HFF-Myc (cell line): ENCODE results near the gene KCNE3.

Experiments
- DNase-seq: peaks from one replicate; pipeline ENCODE4 v3.0.0-alpha.2; 2011; ENCODE audit warnings: low read depth; ENCODE audit errors: extremely low read depth
- H3K4me3 ChIP-seq: replicated peaks from 2 replicates; pipeline ENCODE4 v1.5.1; 2011; ENCODE audit warnings: low read depth, mild to moderate bottlenecking, control low read depth, low read length
- TF ChIP-seq, protein P1 (sequence below): IDR thresholded peaks from 2 replicates; pipeline ENCODE4 v1.5.1; 2012; ENCODE audit warnings: mild to moderate bottlenecking, low read depth, low read length, control low read depth; ENCODE audit errors: missing control alignments

The KCNE3 gene, protein sequence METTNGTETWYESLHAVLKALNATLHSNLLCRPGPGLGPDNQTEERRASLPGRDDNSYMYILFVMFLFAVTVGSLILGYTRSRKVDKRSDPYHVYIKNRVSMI

DNA sequence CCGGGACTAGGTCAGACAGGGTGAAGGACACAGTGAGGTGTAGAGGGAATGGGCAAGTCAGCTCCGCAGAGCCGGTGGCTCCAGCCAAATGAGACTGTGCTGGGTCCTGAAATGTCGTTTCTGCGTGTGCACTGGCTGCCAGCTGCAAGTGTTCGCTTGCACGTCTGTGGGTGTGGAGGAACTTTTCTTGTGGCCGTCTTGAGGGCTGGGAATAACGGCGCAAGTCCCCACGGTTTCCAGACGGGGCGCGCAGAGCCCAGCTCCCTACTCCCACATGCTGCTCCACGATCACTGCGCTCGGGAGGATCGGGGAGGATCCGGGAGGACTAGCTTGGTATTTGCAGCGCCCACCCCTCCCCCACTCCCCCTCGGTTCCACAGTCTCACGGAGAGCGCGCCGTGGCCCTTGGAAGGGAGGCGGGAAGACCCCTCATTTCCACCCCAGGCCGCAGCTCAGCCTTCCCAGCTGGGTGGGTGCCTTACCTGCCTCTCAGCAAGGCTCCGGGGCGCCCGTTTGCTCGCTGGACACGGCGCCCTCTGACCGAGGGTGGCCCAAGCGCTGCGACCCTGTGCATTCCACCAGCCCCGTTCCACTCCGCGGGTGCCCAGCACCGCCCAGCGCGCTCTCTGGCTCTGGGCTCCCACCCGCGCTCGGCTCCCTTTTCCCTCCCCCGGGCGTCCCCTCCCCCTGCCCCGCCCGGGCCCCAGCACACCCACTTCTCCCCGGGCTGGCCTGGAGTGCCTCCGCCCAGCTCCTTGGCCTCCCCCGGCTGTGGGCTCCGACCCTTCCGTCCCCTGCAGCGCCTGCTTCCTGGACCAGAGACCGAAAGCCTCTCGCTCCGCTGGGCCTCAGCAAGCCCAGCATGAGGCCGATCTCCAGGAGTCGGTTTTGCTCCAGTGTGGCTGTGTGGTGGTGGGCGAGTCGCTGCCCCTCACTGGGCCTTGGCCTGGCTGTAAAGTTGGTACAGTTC, at the start of gene KCNE3:
KCNE3 (minus strand) TSS at position 634 of the 970 bp plus-strand sequence. CDS start 9,986 bp downstream, outside the sequence.
- peak within 1 kb of the TSS; percentile 33 for H3K4me3 ChIP-seq
- TF ChIP-seq, protein P1, sequence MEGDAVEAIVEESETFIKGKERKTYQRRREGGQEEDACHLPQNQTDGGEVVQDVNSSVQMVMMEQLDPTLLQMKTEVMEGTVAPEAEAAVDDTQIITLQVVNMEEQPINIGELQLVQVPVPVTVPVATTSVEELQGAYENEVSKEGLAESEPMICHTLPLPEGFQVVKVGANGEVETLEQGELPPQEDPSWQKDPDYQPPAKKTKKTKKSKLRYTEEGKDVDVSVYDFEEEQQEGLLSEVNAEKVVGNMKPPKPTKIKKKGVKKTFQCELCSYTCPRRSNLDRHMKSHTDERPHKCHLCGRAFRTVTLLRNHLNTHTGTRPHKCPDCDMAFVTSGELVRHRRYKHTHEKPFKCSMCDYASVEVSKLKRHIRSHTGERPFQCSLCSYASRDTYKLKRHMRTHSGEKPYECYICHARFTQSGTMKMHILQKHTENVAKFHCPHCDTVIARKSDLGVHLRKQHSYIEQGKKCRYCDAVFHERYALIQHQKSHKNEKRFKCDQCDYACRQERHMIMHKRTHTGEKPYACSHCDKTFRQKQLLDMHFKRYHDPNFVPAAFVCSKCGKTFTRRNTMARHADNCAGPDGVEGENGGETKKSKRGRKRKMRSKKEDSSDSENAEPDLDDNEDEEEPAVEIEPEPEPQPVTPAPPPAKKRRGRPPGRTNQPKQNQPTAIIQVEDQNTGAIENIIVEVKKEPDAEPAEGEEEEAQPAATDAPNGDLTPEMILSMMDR: no peak
- DNase-seq: no peak

DNA sequence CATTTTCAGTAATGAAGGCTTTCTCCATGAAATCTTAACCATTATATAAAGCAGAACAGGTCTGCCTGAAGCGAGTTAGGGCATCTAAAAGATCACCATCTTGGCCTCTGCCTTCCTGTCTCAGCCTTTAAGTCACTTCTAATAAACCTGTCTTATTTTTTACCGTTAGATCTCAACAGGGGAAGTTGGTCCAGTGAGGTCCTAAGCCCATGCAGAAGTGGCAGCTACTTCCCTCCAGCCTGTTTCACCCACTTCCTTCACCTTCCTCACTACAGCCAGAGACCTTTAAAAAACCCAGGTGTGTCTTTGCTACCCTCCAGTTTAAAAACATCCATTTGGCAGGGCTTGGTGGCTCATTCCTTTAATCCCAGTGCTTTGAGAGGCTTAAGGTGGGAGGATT, 40.2 kb upstream of the KCNE3 start:
- no peak overlapping the region for H3K4me3 ChIP-seq
- no peak for DNase-seq
- TF ChIP-seq, protein P1: no peak

DNA sequence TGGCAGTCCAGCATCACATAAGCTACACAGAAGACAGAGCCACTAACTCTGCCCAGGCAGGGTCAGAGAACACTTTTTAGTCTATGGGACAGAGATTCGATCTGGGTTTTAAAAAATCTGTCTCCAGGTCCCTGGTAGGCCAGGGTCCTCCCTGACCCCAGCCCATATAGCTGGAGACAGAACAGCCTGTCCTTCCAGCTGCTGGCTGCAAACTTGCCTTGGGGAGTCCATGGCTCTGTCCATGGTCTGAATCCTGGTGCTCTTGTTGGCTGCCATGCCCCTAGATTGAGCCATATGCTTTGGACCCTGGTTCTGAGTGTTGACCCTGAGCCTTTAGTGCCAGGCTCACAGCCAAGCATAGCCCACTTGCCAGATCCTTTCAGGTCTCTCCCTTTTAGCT, 39.5 kb upstream of the KCNE3 start:
- DNase-seq: no peak
- TF ChIP-seq, protein P1: no peak
- H3K4me3 ChIP-seq: no peak overlapping the region

DNA sequence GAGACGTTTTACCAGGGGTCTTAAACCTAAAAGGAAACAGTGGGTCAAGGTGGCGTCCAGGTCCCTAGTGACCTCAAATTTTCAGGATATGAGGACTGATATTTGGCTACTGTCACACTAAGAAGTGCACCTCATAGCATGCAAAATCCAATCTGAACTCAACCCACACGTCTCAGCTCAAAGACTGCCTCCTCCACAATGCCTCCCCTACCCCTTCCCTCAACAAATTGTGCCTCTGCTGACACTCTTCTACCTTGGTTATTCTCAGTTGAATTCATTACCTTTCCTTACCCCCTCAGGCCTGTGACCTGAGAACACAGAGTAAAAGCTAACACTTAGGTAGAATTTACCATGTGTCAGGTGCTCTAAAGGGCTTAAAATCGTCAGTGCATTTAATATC, 38.6 kb upstream of the KCNE3 start:
- DNase-seq: no peak
- H3K4me3 ChIP-seq: no peak overlapping the region
- TF ChIP-seq, protein P1: no peak

DNA sequence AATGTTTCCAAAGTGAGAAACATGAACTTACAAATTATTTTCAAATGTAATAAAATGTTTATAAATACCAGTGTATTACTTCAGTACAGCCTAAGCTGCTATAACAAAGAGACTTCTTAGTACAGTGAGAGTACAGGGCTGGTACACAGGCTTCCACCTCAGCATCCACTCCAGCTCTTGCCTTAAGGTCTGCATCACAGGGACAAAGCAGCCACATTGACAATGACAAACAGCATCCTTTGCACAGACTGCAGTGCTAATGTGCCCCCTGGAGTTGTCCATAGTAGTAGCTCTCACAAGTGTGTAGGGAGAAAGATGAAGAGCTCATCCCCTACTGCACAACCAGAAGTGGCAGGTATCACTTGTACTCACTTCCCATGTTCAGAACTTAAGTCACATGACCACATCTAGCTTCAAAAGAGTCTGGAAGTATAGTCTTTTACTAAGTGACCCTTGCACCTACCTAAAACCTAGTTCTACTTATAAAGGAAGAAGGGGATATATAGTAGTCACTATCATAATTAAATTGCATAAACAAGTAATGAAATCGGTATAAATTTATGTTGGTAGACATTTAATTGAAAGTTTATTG, 36.8 kb upstream of the KCNE3 start:
- TF ChIP-seq, protein P1: no peak
- DNase-seq: no peak
- no peak overlapping the region for H3K4me3 ChIP-seq

DNA sequence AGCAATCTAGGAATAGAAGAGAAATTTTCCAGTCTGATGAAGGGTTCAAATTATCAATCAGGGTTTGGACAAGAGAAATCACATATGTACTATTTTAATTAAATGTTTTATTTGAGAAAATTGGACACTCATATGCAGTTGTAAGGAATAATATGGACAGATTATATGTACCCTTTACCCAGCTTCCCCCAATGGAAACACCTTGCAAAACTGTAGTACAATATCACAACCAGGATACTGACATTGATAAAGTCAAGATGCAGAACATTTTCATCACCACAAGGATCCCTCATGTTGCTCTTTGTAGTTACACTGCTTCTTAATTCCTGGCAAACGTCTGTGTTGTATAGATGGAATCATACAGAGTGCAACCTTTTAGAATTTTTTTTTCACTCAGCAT, 27.6 kb upstream of the KCNE3 start:
- DNase-seq: no peak
- no peak overlapping the region for H3K4me3 ChIP-seq
- TF ChIP-seq, protein P1: no peak
